PFSK-1 (cell line): Measurements from ENCODE around the gene DENND2A.

Experiments used
- POLR2AphosphoS5 ChIP-seq: IDR thresholded peaks from 2 replicates; pipeline ENCODE4 v1.6.1; 2012; ENCODE audit warnings: low read depth, mild to moderate bottlenecking, control low read depth, low read length, moderate library complexity
- SIN3A ChIP-seq: IDR thresholded peaks from 2 replicates; pipeline ENCODE4 v1.6.1; 2012; ENCODE audit warnings: mild to moderate bottlenecking, low read length, moderate library complexity, borderline replicate concordance; ENCODE audit not compliant: insufficient read depth
- TAF1 ChIP-seq: IDR thresholded peaks from 2 replicates; pipeline ENCODE4 v1.6.1; 2012; ENCODE audit warnings: low read length, control low read depth, borderline replicate concordance; ENCODE audit not compliant: insufficient read depth
- TF ChIP-seq, protein P1 (sequence below), 2 experiments: IDR thresholded peaks; 2 replicates each; pipeline versions ENCODE4 v1.6.1 to v1.8.0; 2011 to 2012; ENCODE audit warnings: low read depth in 2 of 2, low read length in 2 of 2, control low read depth in 1 of 2, inconsistent platforms in 1 of 2, mild to moderate bottlenecking in 1 of 2, moderate library complexity in 1 of 2; ENCODE audit not compliant: insufficient read depth in 1 of 2

DNA sequence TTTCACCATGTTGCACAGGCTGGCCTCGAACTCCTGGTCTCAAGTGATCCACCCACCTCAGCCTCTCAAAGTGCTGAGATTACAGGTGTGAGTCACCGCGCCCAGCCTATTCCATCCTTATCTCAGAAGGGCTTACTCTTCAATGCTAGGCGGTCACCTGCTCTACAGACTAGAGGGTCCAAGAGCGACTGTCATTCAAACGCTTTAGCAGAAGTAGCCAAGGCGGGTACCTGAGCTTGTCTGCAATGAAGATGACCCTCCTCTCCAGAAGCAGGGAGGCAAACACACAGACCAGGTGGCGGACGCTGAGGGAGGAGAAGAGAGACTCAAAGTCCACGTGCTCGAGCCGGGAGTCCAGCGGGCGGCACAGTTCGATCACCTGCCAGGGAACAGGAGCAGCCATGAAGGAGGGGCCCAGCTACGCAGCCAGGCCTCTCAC lies 96.2 kb downstream of the DENND2A start:
- TF ChIP-seq SIN3A, result no peak
- TF ChIP-seq, protein P1, sequence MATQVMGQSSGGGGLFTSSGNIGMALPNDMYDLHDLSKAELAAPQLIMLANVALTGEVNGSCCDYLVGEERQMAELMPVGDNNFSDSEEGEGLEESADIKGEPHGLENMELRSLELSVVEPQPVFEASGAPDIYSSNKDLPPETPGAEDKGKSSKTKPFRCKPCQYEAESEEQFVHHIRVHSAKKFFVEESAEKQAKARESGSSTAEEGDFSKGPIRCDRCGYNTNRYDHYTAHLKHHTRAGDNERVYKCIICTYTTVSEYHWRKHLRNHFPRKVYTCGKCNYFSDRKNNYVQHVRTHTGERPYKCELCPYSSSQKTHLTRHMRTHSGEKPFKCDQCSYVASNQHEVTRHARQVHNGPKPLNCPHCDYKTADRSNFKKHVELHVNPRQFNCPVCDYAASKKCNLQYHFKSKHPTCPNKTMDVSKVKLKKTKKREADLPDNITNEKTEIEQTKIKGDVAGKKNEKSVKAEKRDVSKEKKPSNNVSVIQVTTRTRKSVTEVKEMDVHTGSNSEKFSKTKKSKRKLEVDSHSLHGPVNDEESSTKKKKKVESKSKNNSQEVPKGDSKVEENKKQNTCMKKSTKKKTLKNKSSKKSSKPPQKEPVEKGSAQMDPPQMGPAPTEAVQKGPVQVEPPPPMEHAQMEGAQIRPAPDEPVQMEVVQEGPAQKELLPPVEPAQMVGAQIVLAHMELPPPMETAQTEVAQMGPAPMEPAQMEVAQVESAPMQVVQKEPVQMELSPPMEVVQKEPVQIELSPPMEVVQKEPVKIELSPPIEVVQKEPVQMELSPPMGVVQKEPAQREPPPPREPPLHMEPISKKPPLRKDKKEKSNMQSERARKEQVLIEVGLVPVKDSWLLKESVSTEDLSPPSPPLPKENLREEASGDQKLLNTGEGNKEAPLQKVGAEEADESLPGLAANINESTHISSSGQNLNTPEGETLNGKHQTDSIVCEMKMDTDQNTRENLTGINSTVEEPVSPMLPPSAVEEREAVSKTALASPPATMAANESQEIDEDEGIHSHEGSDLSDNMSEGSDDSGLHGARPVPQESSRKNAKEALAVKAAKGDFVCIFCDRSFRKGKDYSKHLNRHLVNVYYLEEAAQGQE (IDR thresholded peaks at IDR 0.05; ENCODE audit: insufficient read depth in 1 of 2, low read depth in 2 of 2, low read length in 2 of 2), result no peak
- TF ChIP-seq POLR2AphosphoS5, result no peak
- no peak for TF ChIP-seq TAF1
